ENCODE measurements around the gene OSM.

The OSM gene

DNA sequence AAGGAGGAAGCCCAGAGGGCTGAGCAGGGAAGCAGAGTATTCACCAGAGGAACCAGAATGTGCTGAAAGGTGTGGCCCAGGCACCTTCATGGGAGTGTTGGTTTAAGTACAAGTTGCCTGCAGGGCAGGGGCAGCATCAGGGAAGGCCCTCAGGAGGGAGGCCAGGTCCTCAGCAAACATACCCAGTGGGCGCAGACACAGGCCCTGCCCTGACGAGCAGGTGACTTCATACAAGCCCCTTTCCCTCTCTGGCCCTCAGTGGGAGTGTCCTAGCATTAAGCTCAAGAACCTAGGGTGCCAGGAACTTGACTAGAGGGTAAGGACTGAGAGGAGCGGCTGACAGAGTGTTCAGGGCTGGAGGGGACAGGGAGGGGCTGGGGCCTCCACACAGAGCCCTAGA lies 30.2 kb upstream of the OSM start:
- Histone ChIP-seq H3K4me1 (ENCODE audit: insufficient read depth, low read length) (peaks cover 28% of the 10 kb centered on the region), H3K36me3 (ENCODE audit: insufficient read depth, low read length) (peaks cover 84% of the 10 kb centered on the region), H3K4me3 (ENCODE audit: low read depth in 1 of 2, low read length in 2 of 2) (no peak overlapping the region), H3K27ac (ENCODE audit: low read depth, low read length) (no peak overlapping the region), H3K9ac (ENCODE audit: low read length) (no peak overlapping the region), H3K9me3 (ENCODE audit: low read length) (no peaks in the 10 kb centered on the region), H3K27me3 (ENCODE audit: control insufficient read depth in 1 of 2, insufficient read depth in 2 of 2, low read length in 2 of 2) (no peaks in the 10 kb centered on the region)

GRCh38 chr22:30296324-30296723 lies 29.7 kb upstream of the OSM start:
- Histone ChIP-seq H3K4me1 (ENCODE audit: insufficient read depth, low read length) (peaks cover 27% of the 10 kb centered on the region), H3K9ac (ENCODE audit: low read length) (no peak overlapping the region), H3K9me3 (ENCODE audit: low read length) (no peaks in the 10 kb centered on the region), H3K27me3 (ENCODE audit: control insufficient read depth in 1 of 2, insufficient read depth in 2 of 2, low read length in 2 of 2) (no peaks in the 10 kb centered on the region), H3K36me3 (ENCODE audit: insufficient read depth, low read length) (peaks cover 79% of the 10 kb centered on the region), H3K27ac (ENCODE audit: low read depth, low read length) (no peak overlapping the region), H3K4me3 (ENCODE audit: low read depth in 1 of 2, low read length in 2 of 2) (no peak overlapping the region)

GRCh38 chr22:30295576-30295975 lies 28.9 kb upstream of the OSM start:
- Histone ChIP-seq H3K4me1 (ENCODE audit: insufficient read depth, low read length) (peaks cover 31% of the 10 kb centered on the region), H3K27ac (ENCODE audit: low read depth, low read length) (no peak overlapping the region), H3K9ac (ENCODE audit: low read length) (no peak overlapping the region), H3K36me3 (ENCODE audit: insufficient read depth, low read length) (peaks cover 72% of the 10 kb centered on the region), H3K9me3 (ENCODE audit: low read length) (no peaks in the 10 kb centered on the region), H3K4me3 (ENCODE audit: low read depth in 1 of 2, low read length in 2 of 2) (no peak overlapping the region), H3K27me3 (ENCODE audit: control insufficient read depth in 1 of 2, insufficient read depth in 2 of 2, low read length in 2 of 2) (no peaks in the 10 kb centered on the region)

- no peaks in the 10 kb centered on the region for H3K27me3 ChIP-seq (ENCODE audit: control insufficient read depth in 1 of 2, insufficient read depth in 2 of 2, low read length in 2 of 2)
- H3K9me3 ChIP-seq (ENCODE audit: low read length) = no peaks in the 10 kb centered on the region
- H3K27ac ChIP-seq (ENCODE audit: low read depth, low read length) = no peak overlapping the region
- peaks cover 39% of the 10 kb centered on the region for H3K4me1 ChIP-seq (ENCODE audit: insufficient read depth, low read length)
- H3K9ac ChIP-seq (ENCODE audit: low read length) = no peak overlapping the region
- no peak overlapping the region for H3K4me3 ChIP-seq (ENCODE audit: low read depth in 1 of 2, low read length in 2 of 2)
- peaks cover 68% of the 10 kb centered on the region for H3K36me3 ChIP-seq (ENCODE audit: insufficient read depth, low read length)
Observed at GRCh38 chr22:30294830-30295229, 28.2 kb upstream of the OSM start.

DNA sequence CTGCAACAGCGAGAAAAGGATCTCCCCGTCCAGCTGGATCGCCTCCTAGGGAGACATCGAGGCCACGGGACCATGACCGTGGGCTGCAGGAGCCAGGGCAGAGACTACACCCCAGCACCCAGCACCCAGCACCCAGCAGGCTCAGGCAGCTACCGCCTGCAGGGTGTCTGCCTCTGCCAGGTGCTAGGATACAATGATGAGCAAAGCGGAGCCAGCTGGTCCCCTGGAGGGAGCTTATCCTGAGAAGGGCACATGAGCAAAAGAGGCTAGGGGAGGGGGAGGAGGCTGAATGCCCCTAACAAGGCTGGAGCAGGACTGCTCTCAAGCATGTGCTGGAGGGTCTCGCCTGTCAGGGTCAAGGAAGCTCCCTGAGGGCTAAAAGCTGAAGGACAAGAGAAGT lies 27.4 kb upstream of the OSM start:
- Histone ChIP-seq H3K9ac (ENCODE audit: low read length) (no peak overlapping the region), H3K4me3 (ENCODE audit: low read depth in 1 of 2, low read length in 2 of 2) (no peak overlapping the region), H3K9me3 (ENCODE audit: low read length) (no peaks in the 10 kb centered on the region), H3K27ac (ENCODE audit: low read depth, low read length) (no peak overlapping the region), H3K36me3 (ENCODE audit: insufficient read depth, low read length) (peaks cover 62% of the 10 kb centered on the region), H3K27me3 (ENCODE audit: control insufficient read depth in 1 of 2, insufficient read depth in 2 of 2, low read length in 2 of 2) (no peaks in the 10 kb centered on the region), H3K4me1 (ENCODE audit: insufficient read depth, low read length) (peaks cover 39% of the 10 kb centered on the region)

GRCh38 chr22:30293026-30293425 lies 26.4 kb upstream of the OSM start:
- Histone ChIP-seq H3K9me3 (ENCODE audit: low read length) (no peaks in the 10 kb centered on the region), H3K27me3 (ENCODE audit: control insufficient read depth in 1 of 2, insufficient read depth in 2 of 2, low read length in 2 of 2) (no peaks in the 10 kb centered on the region), H3K4me1 (ENCODE audit: insufficient read depth, low read length) (peaks cover 33% of the 10 kb centered on the region), H3K9ac (ENCODE audit: low read length) (no peak overlapping the region), H3K27ac (ENCODE audit: low read depth, low read length) (no peak overlapping the region), H3K4me3 (ENCODE audit: low read depth in 1 of 2, low read length in 2 of 2) (no peak overlapping the region), H3K36me3 (ENCODE audit: insufficient read depth, low read length) (peaks cover 52% of the 10 kb centered on the region)

DNA sequence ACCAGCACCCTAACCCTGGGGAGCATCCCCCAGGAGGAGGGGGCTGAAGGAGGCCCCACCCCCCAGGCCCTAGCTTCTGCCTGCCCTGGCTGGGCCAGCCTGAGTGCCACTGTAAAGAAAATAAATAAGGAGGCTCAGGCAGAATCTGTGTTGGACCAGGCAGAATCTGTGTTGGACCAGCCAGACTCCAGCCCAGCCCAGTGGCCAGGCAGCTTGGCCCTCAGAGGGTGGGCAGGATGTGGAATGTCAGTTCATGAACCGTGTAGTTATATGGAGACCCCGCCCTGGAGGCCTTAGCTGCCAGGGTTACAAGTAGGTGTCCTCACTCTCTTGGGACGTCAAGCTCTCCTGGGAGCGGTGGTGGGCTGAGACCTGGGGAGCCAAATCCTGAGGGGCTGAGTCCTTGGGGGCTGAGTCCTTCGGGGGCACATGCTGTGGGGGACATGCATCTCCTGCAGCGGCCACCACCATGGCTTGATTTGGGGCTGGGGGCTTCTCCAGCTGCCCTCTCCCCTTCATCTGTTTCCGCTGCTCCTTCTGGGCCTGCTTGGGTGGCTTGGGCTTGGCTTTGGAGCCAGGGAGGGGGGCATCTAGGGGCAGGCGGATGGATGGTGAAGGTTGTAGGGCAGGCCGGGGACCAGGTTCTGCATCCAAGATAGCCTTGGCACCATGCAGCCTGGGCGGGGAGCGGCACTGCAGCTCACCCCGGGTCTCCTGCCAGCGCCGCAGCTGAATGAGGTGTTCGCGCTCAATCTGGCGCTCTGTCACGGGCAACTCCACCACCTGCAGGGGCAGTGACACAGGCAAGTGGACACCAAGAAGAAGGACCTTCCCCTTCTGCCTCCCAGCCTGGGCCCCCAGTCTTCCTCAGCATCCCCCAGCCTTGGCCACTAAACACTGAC lies 25.7 kb upstream of the OSM start:
- no peaks in the 10 kb centered on the region for H3K9me3 ChIP-seq (ENCODE audit: low read length)
- H3K9ac ChIP-seq (ENCODE audit: low read length) = no peak overlapping the region
- H3K27ac ChIP-seq (ENCODE audit: low read depth, low read length) = peak overlapping the region; percentile 73
- no peak overlapping the region for H3K4me3 ChIP-seq (ENCODE audit: low read depth in 1 of 2, low read length in 2 of 2)
- no peaks in the 10 kb centered on the region for H3K27me3 ChIP-seq (ENCODE audit: control insufficient read depth in 1 of 2, insufficient read depth in 2 of 2, low read length in 2 of 2)
- H3K36me3 ChIP-seq (ENCODE audit: insufficient read depth, low read length) = peaks cover 45% of the 10 kb centered on the region
- peaks cover 28% of the 10 kb centered on the region for H3K4me1 ChIP-seq (ENCODE audit: insufficient read depth, low read length)

DNA sequence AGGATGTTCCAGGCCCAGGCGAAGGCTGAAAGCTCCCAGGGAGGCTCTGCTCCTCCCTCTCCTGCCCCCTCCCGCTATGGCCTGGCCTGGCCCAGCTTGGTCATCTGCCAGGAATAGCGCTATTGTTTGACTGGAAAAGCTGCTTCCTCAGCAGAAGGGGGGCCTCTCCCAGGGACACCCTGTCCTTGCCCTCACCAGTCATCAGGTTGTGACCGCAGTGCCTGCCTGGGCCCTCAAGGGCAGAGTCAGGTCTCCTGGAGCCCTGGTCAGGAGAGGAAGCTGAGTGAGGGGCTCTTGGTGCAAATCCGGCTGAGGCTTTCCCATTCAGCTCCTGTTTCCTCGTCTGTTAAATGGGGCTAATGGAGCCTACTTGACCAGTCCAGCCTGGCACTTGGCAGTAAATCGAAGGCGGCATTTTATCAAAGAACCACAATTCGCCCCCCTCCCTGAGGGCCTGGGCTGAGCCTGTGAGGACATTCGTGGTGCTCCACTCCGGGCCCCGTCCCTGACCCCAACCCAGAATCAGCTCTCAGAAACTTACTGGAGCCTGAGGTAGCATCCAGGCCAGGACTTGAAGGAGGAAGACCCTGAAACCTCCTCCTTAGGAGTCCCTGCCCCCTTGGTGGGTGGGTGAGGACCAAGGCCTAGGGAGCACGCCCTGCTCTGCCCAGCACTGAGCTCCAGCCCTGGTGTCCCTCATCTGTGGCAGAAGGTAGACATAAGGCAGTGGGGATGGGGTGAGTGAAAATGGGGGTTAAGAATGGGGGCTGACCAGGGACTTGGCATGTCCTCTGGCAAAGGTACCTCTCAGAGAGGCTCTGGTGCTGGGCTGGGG lies 24.6 kb upstream of the OSM start:
- Histone ChIP-seq H3K36me3 (ENCODE audit: insufficient read depth, low read length) (peaks cover 39% of the 10 kb centered on the region), H3K27ac (ENCODE audit: low read depth, low read length) (peak overlapping the region; percentile 73), H3K9ac (ENCODE audit: low read length) (peak overlapping the region; percentile 33), H3K4me3 (ENCODE audit: low read depth in 1 of 2, low read length in 2 of 2) (peak overlapping the region in 1 of 2 donors; percentile 76), H3K9me3 (ENCODE audit: low read length) (no peaks in the 10 kb centered on the region), H3K4me1 (ENCODE audit: insufficient read depth, low read length) (peaks cover 28% of the 10 kb centered on the region), H3K27me3 (ENCODE audit: control insufficient read depth in 1 of 2, insufficient read depth in 2 of 2, low read length in 2 of 2) (no peaks in the 10 kb centered on the region)

DNA sequence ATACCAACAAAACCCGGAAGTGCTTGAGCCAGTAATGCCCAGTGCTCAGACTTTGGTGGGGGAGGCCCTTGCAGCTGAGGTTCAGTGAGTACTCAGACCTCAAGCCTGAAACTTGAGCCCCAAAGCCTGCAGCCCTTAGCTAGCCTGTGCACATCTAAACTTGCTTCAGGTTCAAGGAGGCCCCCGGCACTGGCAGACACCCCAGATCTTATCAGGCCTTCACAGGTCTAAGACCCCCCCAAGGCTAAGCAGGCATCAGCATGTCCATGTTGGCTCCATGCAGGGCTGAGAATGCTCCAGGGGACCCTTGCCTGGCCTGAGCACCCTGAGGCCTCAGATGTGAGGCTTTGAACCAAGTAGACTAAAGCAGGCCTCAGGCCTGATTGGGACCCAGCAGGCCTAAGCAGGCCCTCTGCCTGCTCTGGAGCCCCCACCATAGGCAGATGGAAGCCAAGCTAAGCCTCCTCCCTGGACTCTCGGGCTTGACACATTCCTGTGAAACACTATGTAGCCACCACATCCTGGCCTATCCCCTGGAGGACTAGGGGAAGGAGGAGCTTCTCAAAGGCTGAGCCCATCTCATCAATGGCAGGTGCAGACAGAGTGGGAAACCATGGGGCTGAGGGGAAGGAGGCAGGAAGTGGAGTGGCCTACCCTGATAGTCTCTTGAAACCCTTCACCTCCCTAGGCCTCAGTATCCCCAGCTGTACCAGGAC lies 23.8 kb upstream of the OSM start:
- no peaks in the 10 kb centered on the region for H3K9me3 ChIP-seq (ENCODE audit: low read length)
- H3K27ac ChIP-seq (ENCODE audit: low read depth, low read length) = peak overlapping the region; percentile 73
- H3K4me3 ChIP-seq (ENCODE audit: low read depth in 1 of 2, low read length in 2 of 2) = peak overlapping the region in 1 of 2 donors; percentile 76
- H3K4me1 ChIP-seq (ENCODE audit: insufficient read depth, low read length) = peaks cover 28% of the 10 kb centered on the region
- H3K36me3 ChIP-seq (ENCODE audit: insufficient read depth, low read length) = peaks cover 39% of the 10 kb centered on the region
- peak overlapping the region; percentile 33 for H3K9ac ChIP-seq (ENCODE audit: low read length)
- no peaks in the 10 kb centered on the region for H3K27me3 ChIP-seq (ENCODE audit: control insufficient read depth in 1 of 2, insufficient read depth in 2 of 2, low read length in 2 of 2)

- no peaks in the 10 kb centered on the region for H3K27me3 ChIP-seq (ENCODE audit: control insufficient read depth in 1 of 2, insufficient read depth in 2 of 2, low read length in 2 of 2)
- H3K4me1 ChIP-seq (ENCODE audit: insufficient read depth, low read length) = peaks cover 28% of the 10 kb centered on the region
- no peaks in the 10 kb centered on the region for H3K9me3 ChIP-seq (ENCODE audit: low read length)
- H3K27ac ChIP-seq (ENCODE audit: low read depth, low read length) = peak overlapping the region; percentile 73
- peak overlapping the region; percentile 33 to 76 for H3K4me3 ChIP-seq (ENCODE audit: low read depth in 1 of 2, low read length in 2 of 2)
- peak overlapping the region; percentile 14 for H3K9ac ChIP-seq (ENCODE audit: low read length)
- H3K36me3 ChIP-seq (ENCODE audit: insufficient read depth, low read length) = peaks cover 38% of the 10 kb centered on the region
Observed at GRCh38 chr22:30289980-30290313, 23.3 kb upstream of the OSM start.
